Coronary artery (tissue), 2 donors: ENCODE measurements around the gene SCEL.
"Not testable (repeated sequence)": the region's sequence is repeated elsewhere in the genome, so short reads cannot be mapped to it uniquely, and the experiment has no call there.

Experiments
- DNase-seq: peaks from one replicate; pipeline ENCODE4 v3.0.0-alpha.2; 2017; ENCODE audit warnings: low spot score
- H3K27ac ChIP-seq, 2 donors: fragments of 200-600 bp; sonication (generic); one replicate each; pipeline ENCODE4 v1.5.1; 2016 to 2019
- H3K4me3 ChIP-seq: fragments of 200-600 bp; sonication (generic); 2 replicates; pipeline ENCODE4 v1.5.1; 2016; ENCODE audit warnings: mild to moderate bottlenecking, moderate library complexity
- TF ChIP-seq, protein P1 (sequence below): fragments of 200-600 bp; sonication (generic); IDR thresholded peaks from one replicate; pipeline ENCODE4 v1.5.1; 2019; ENCODE audit warnings: antibody characterized with exemption

The SCEL gene

DNA sequence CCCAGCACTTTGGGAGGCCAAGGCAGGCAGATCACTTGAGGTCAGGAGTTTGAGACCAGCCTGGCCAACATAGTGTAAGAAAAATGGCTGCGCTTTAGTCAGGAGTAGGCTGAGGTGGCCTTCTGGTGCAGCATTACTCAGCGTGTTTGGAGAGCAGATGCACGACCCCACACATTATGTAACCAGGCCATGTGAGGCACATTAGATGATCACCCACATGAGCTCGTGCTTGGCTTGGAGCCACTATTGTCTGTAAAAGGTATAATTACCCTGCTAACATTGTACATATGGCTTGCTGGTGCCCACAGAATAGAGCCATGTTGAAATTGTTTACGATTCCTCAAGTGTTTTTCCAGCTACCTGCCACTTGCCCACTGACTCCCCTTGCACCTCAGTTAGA is 24.0 kb upstream of the SCEL start:
- no peak for DNase-seq
- H3K27ac ChIP-seq: no peak overlapping the region
- H3K4me3 ChIP-seq: no peak overlapping the region
- TF ChIP-seq, protein P1, sequence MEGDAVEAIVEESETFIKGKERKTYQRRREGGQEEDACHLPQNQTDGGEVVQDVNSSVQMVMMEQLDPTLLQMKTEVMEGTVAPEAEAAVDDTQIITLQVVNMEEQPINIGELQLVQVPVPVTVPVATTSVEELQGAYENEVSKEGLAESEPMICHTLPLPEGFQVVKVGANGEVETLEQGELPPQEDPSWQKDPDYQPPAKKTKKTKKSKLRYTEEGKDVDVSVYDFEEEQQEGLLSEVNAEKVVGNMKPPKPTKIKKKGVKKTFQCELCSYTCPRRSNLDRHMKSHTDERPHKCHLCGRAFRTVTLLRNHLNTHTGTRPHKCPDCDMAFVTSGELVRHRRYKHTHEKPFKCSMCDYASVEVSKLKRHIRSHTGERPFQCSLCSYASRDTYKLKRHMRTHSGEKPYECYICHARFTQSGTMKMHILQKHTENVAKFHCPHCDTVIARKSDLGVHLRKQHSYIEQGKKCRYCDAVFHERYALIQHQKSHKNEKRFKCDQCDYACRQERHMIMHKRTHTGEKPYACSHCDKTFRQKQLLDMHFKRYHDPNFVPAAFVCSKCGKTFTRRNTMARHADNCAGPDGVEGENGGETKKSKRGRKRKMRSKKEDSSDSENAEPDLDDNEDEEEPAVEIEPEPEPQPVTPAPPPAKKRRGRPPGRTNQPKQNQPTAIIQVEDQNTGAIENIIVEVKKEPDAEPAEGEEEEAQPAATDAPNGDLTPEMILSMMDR: no peak

DNA sequence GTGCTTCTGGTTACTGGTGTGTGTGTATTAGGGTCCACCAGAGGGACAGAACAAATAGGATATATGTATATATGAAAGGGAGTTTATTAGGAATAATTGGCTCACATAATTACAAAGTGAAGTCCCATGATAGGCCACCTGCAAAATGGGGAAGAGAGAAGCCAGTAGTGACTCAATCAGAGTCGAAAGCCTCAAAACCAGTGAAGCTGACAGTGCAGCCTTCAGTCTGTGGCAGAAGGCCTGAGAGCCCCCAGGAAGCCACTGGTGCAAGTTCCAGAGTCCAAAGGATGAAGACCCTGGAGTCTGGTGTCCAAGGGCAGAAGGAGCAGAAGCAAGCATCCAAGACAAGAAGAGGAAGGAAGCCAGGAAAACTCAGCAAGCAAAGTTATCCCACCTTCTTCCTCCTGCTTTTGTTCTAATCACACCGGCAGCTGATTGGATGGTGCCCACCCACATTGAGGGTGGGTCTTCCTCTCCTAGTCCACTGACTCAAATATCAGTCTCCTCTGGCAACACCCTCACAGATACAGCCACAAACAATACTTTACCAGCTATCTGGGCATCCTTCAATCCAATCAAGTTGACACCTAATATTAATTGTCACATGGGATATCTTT is 21.7 kb upstream of the SCEL start:
- TF ChIP-seq, protein P1: no peak
- H3K27ac ChIP-seq: no peak overlapping the region
- DNase-seq: no peak
- no peak overlapping the region for H3K4me3 ChIP-seq

DNA sequence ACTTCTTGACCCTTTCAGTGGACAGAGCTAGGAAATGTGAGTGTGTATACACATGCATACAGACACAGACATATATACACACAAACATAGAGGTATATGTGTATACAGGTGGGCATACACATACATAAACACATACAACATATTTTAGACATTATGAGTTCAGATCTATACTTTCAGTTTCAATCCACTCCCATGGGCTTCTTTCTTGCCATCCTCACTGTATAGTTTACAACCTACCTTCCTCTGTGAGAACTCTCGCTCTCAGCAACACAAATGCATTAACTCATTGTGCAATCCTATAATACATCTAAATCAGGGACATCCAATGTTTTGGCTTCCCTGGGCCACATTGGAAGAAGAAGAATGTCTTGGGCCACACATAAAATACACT is 21.2 kb upstream of the SCEL start:
- Histone ChIP-seq H3K27ac (no peak overlapping the region), H3K4me3 (no peak overlapping the region)
- no peak for DNase-seq
- TF ChIP-seq, protein P1: no peak

DNA sequence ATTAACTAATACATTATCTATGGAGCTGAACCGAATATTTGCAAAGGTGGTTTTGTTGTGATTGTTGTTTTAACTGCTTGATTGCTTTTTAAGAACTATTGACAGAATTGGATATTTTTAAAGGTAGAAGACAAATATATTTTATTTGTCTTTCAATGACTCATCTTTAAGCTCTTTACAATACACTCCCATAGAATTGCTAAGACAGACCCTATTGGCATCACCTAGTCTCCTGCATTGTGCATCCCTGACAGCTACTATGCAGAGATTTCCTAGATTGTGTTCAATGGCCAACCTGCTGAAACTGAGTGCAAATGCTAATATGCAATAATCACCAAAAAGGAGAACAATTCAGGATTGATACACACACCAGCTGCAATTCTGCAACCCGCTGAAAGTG is 19.7 kb upstream of the SCEL start:
- no peak overlapping the region for H3K27ac ChIP-seq
- DNase-seq: no peak
- TF ChIP-seq, protein P1: no peak
- no peak overlapping the region for H3K4me3 ChIP-seq

DNA sequence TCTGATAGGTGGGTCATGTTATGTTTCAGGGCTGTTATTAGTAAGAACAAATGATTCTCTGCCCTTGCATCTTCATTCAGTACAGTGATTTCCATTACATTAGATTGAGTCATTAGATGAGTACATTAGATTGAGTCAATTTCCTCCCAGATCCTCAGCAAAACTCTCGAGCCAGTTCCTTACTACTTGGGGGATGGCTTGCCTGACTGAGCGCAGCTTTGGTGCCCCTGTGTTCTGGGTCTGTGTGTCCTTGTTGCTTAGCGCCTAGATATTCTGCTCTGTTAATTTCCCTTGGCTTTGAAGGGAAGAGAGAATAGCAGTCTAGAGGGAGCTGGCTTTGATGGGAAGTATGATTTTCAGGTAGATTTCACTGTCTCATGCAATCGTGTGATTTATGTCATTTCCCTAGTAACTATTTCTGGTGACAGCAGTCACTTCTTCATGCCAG is 19.1 kb upstream of the SCEL start:
- TF ChIP-seq, protein P1: no peak
- no peak for DNase-seq
- H3K4me3 ChIP-seq: no peak overlapping the region

DNA sequence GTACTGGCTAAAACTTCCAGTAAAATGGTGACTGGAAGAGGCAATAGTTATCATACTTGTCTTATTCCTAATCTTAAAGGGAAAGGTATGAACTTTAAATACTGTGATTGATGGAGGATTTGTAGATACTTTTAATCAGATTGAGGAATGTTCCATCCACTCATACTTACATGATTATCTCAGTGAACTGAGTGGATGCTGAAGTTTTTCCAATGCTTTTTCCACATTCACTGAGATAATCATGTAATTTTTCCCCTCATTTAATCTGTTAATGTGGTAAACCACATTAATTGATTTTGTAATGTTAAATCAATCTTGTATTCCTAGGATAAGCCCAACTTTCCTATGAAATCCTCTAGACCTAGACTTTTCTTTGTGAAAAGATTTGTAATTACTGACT is 17.2 kb upstream of the SCEL start:
- no peak for DNase-seq
- Histone ChIP-seq H3K4me3 (no peak overlapping the region), H3K27ac (no peak overlapping the region)
- TF ChIP-seq, protein P1: no peak

More for the DNA sequence above, 19.1 kb upstream of the SCEL start:
- no peak overlapping the region for H3K27ac ChIP-seq

DNA sequence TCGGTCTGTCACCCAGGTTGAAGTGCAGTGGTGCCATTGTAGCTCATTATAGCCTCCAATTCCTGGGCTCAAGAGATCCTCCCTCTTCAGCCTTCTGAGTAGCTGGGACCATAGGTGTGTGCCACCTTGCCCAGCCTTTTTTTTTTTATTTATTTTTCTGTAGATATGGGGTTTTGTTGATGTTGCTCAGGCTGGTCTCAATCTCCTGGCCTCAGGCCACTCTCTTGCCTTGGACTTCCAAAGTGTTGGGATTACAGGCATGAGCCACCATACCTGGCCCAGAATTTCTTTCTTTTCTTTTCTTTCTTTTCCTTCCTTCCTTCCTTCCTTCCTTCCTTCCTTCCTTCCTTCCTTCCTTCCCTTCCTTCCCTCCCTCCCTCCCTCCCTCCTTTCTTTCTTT is 16.1 kb upstream of the SCEL start:
- not testable (repeated sequence) for H3K4me3 ChIP-seq, H3K27ac ChIP-seq, DNase-seq

DNA sequence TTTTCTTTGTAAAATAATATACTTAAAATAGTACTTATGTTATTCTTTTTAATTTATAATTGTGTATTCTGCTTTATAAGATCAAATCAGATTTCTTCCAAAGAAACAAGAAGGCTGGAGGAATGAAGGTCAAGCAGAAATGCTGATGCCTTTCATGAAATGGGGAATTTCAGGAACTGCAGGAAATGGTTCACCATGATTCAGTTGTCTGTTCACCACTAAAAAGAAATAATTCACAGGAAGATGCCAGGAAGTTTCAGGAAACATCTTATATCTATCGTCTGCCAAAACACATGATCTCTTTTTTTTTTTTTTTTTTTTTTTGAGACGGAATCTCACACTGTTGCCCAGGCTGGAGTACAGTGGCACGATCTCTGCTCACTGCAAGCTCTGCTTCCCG is 15.7 kb upstream of the SCEL start:
- DNase-seq: no peak
- Histone ChIP-seq H3K4me3 (no peak overlapping the region), H3K27ac (no peak overlapping the region)
- TF ChIP-seq, protein P1: no peak
